Neural progenitor cell (in vitro differentiated cells): ENCODE measurements around the gene DOK3.

Experiments used
- EZH2 ChIP-seq: fragments of 200-600 bp; sonication (generic); IDR thresholded peaks from 2 replicates; pipeline ENCODE4 v1.6.1; 2017; ENCODE audit warnings: antibody characterized with exemption, mild to moderate bottlenecking, moderate library complexity
- TF ChIP-seq, protein P1 (sequence below): fragments of 200-600 bp; sonication (generic); IDR thresholded peaks from 2 replicates; pipeline ENCODE4 v1.5.1; 2017; ENCODE audit warnings: antibody characterized with exemption, mild to moderate bottlenecking

DNA sequence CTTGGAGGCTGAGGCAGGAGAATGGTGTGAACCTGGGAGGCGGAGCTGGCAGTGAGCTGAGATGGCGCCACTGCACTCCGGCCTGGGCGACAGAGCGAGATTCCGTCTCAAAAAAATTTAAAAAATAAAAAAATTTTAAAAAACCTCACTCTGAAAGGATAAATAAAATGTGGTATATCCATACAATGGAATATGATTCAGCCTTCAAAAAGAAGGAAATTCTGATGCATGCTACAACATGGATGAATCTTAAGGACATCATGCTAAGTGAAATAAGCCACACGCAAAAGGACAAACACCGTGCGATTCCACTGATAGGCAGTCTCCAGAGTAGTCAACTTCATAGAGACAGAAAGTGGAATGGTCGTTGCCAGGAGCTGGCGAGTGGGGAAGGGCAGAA is 44.6 kb downstream of the DOK3 start:
- TF ChIP-seq, protein P1, sequence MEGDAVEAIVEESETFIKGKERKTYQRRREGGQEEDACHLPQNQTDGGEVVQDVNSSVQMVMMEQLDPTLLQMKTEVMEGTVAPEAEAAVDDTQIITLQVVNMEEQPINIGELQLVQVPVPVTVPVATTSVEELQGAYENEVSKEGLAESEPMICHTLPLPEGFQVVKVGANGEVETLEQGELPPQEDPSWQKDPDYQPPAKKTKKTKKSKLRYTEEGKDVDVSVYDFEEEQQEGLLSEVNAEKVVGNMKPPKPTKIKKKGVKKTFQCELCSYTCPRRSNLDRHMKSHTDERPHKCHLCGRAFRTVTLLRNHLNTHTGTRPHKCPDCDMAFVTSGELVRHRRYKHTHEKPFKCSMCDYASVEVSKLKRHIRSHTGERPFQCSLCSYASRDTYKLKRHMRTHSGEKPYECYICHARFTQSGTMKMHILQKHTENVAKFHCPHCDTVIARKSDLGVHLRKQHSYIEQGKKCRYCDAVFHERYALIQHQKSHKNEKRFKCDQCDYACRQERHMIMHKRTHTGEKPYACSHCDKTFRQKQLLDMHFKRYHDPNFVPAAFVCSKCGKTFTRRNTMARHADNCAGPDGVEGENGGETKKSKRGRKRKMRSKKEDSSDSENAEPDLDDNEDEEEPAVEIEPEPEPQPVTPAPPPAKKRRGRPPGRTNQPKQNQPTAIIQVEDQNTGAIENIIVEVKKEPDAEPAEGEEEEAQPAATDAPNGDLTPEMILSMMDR: no peak
- no peak for TF ChIP-seq EZH2
